Kidney (tissue), 22 donors: ENCODE measurements around the gene HOXC4. TPM values are rescaled to one million over a fixed set of nuclear protein-coding genes. Genes with fewer than 3 reads are reported as not detected.

Experiments
- DNase-seq, 5 donors: peaks; one replicate each; pipeline ENCODE4 v3.0.0-alpha.2; 2013 to 2020
- FAIRE-seq: peaks from 2 replicates; lab custom pipeline; 2012; peaks lifted over from hg19 to GRCh38; lab: Jason Lieb, UNC
- H3K27ac ChIP-seq, 2 donors: one replicate each; pipeline ENCODE4 v1.7.0; 2013; ENCODE audit warnings: low read depth in 2 of 2, low read length in 2 of 2, inconsistent platforms in 1 of 2
- H3K27me3 ChIP-seq: one replicate; pipeline ENCODE4 v1.7.1; 2013; ENCODE audit warnings: low read length, inconsistent platforms; ENCODE audit not compliant: control insufficient read depth, insufficient read depth
- H3K36me3 ChIP-seq, 3 donors: one replicate each; pipeline versions ENCODE4 v1.7.0 to v1.7.1; 2013; ENCODE audit warnings: low read length in 3 of 3, control low read depth in 1 of 3, inconsistent platforms in 1 of 3; ENCODE audit not compliant: insufficient read depth in 3 of 3, control insufficient read depth in 2 of 3
- H3K4me1 ChIP-seq, 3 donors: one replicate each; pipeline versions ENCODE4 v1.7.0 to v1.7.1; 2013; ENCODE audit warnings: low read length in 3 of 3, inconsistent platforms in 1 of 3, low read depth in 1 of 3; ENCODE audit not compliant: control insufficient read depth in 2 of 3, insufficient read depth in 2 of 3
- H3K4me3 ChIP-seq, 3 donors: one replicate each; pipeline versions ENCODE4 v1.7.0 to v1.8.1; 2013; ENCODE audit warnings: low read length in 3 of 3, control low read depth in 1 of 3, inconsistent platforms in 1 of 3
- H3K9ac ChIP-seq, 3 donors: one replicate each; pipeline versions ENCODE4 v1.7.0 to v1.7.1; 2013; ENCODE audit warnings: low read length in 3 of 3, control low read depth in 1 of 3, inconsistent platforms in 1 of 3
- H3K9me3 ChIP-seq, 3 donors: one replicate each; pipeline versions ENCODE4 v1.7.0 to v1.7.1; 2013; ENCODE audit warnings: low read length in 3 of 3, control low read depth in 1 of 3, inconsistent platforms in 1 of 3; ENCODE audit not compliant: control insufficient read depth in 2 of 3, insufficient read depth in 1 of 3
- intact Hi-C: fragments of 100-400 bp; cut with DNase I; formaldehyde crosslinking; loops from one replicate; pipeline ENCODE4 v1.11.1; 2022
- long read RNA-seq, 10 donors: library from polyadenylated mRNA in 1 of 10; unstranded in 1 of 10; transcript quantifications; one replicate each; pipeline ENCODE4 v2.0.0 and lab custom pipeline, GENCODE V29; 2021 to 2026
- polyA plus RNA-seq: library from polyadenylated mRNA; stranded (reverse); fragments of 350-450 nt; fragmentation: Illumina TruSeq; extraction: RNeasy Lipid Tissue Mini Kit (QIAGEN cat#74804); gene quantifications from one replicate; pipeline ENCODE4 v1.2.3, GENCODE V29; 2014; ENCODE audit warnings: low read depth, low replicate concordance; ENCODE audit not compliant: insufficient read depth
- total RNA-seq: library from RNA; stranded (reverse); fragmentation: NEBNext Ultra II Directional; extraction: Animal tissue kit (Norgen Biotek cat#: 25700); gene quantifications from one replicate; pipeline ENCODE4 v1.2.1, GENCODE V29; 2021
- TF ChIP-seq, protein P1 (sequence below): IDR thresholded peaks from 3 replicates; pipeline ENCODE4 v1.5.1; 2012; ENCODE audit warnings: mild to moderate bottlenecking, moderate library complexity, borderline replicate concordance; ENCODE audit not compliant: insufficient read depth; ENCODE audit errors: extremely low read depth
- donor health status: control.
- donor health status: control.
- donor health status: control.
- donor health status: control.
- donor health status: control.
- donor health status: DM: yes; HTN: yes; CAD: no.
- donor health status: Normal renal cell carcinoma (clear cell type).

Gene HOXC4
- total RNA-seq (24.5 TPM), polyA plus RNA-seq (13.9 TPM)
- long read RNA-seq, donor 1, transcript HOXC4-202 (2 exons, 1,666 nt) = major isoform, 9 of 10 reads
- long read RNA-seq, donor 1, partial matches to known transcripts = 0 of 10 reads
- long read RNA-seq, donor 1, other reads (novel, unspliced or antisense) = 0 of 10 reads
- long read RNA-seq, donor 2, partial matches to known transcripts = 0 of 9 reads
- long read RNA-seq, donor 2, other reads (novel, unspliced or antisense) = 5 of 9 reads
- long read RNA-seq, donor 3, partial matches to known transcripts = 0 of 2 reads
- long read RNA-seq, donor 3, other reads (novel, unspliced or antisense) = 0 of 2 reads
- long read RNA-seq, donor 4, transcript HOXC4-202 (2 exons, 1,666 nt) = major isoform, 6 of 6 reads
- long read RNA-seq, donor 4, partial matches to known transcripts = 0 of 6 reads
- long read RNA-seq, donor 4, other reads (novel, unspliced or antisense) = 0 of 6 reads
- long read RNA-seq, donor 5, partial matches to known transcripts = 0 of 2 reads
- long read RNA-seq, donor 5, other reads (novel, unspliced or antisense) = 0 of 2 reads
- long read RNA-seq, donor 6, partial matches to known transcripts = 9 of 12 reads
- long read RNA-seq, donor 6, other reads (novel, unspliced or antisense) = 0 of 12 reads
- long read RNA-seq, donor 7, partial matches to known transcripts = 12 of 17 reads
- long read RNA-seq, donor 7, other reads (novel, unspliced or antisense) = 3 of 17 reads
- long read RNA-seq, donor 8, transcript HOXC4-202 (2 exons, 1,666 nt) = major isoform, 6 of 6 reads
- long read RNA-seq, donor 8, partial matches to known transcripts = 0 of 6 reads
- long read RNA-seq, donor 8, other reads (novel, unspliced or antisense) = 0 of 6 reads
- long read RNA-seq, donor 9, partial matches to known transcripts = 0 of 4 reads
- long read RNA-seq, donor 9, other reads (novel, unspliced or antisense) = 0 of 4 reads
- long read RNA-seq, donor 10, partial matches to known transcripts = 0 of 3 reads
- long read RNA-seq, donor 10, other reads (novel, unspliced or antisense) = 0 of 3 reads

DNA sequence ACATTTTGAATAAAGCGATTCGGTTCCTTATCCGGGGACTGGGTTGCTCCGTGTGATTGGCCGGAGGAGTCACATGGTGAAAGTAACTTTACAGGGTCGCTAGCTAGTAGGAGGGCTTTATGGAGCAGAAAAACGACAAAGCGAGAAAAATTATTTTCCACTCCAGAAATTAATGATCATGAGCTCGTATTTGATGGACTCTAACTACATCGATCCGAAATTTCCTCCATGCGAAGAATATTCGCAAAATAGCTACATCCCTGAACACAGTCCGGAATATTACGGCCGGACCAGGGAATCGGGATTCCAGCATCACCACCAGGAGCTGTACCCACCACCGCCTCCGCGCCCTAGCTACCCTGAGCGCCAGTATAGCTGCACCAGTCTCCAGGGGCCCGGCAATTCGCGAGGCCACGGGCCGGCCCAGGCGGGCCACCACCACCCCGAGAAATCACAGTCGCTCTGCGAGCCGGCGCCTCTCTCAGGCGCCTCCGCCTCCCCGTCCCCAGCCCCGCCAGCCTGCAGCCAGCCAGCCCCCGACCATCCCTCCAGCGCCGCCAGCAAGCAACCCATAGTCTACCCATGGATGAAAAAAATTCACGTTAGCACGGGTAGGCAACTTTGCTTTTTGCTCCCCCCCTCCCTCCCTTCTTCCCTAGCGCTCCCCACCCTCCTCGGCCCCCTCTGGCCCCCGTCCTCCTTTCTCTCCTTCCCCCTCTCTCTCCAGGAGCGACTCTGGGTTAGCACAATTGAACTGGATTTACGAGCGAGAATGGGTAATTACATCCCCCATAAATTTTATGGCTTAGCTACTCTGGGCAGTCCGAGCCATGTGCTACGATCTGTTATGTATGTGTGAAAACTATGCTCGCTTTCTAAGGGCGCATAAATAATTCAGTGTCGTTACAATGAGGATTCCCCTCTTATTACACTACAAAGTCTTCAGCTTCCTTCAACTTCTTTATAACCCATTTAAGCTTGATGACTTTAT lies at the start of gene HOXC4:
HOXC4 (plus strand) TSS at position 85 of the 991 bp plus-strand sequence; CDS start at position 173, 88 bp downstream.
- Histone ChIP-seq H3K4me1 (peaks cover 0 to 14% (median 9%) of the 10 kb centered on the region in 3 donors), H3K27me3 (no peaks in the 10 kb centered on the region), H3K27ac (no peak within 1 kb of the TSS), H3K4me3 (peak within 1 kb of the TSS; percentile 34 to 62 (median 58)), H3K9ac (peak within 1 kb of the TSS in 1 of 3 donors; percentile 49), H3K9me3 (no peaks in the 10 kb centered on the region), H3K36me3 (peaks cover 0 to 3% (median 0%) of the 10 kb centered on the region in 3 donors)
- no peak for FAIRE-seq
- DNase-seq = peak in 4 of 5 donors; percentile 92 to 98 (median 95)
- TF ChIP-seq, protein P1, sequence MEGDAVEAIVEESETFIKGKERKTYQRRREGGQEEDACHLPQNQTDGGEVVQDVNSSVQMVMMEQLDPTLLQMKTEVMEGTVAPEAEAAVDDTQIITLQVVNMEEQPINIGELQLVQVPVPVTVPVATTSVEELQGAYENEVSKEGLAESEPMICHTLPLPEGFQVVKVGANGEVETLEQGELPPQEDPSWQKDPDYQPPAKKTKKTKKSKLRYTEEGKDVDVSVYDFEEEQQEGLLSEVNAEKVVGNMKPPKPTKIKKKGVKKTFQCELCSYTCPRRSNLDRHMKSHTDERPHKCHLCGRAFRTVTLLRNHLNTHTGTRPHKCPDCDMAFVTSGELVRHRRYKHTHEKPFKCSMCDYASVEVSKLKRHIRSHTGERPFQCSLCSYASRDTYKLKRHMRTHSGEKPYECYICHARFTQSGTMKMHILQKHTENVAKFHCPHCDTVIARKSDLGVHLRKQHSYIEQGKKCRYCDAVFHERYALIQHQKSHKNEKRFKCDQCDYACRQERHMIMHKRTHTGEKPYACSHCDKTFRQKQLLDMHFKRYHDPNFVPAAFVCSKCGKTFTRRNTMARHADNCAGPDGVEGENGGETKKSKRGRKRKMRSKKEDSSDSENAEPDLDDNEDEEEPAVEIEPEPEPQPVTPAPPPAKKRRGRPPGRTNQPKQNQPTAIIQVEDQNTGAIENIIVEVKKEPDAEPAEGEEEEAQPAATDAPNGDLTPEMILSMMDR = no peak
- intact Hi-C loops = no loop called here

GRCh38 chr12:54004063-54004840 lies 49.4 kb upstream of the HOXC4 start:
- intact Hi-C loops = loop anchor here (5.0 kb wide), 1 partner anchor 198 kb away; no protein-coding TSS in a partner anchor
- FAIRE-seq = no peak
- H3K9ac ChIP-seq = peak overlapping the region in 1 of 3 donors; percentile 51

More at GRCh38 chr12:54004063-54004840, 49.4 kb upstream of the HOXC4 start:
- peak in 1 of 5 donors; percentile 62 for DNase-seq
- H3K4me3 ChIP-seq = peak overlapping the region in 1 of 3 donors; percentile 39
- peaks cover 4% of the 10 kb centered on the region for H3K27me3 ChIP-seq
- no peaks in the 10 kb centered on the region for H3K36me3 ChIP-seq
- H3K4me1 ChIP-seq = peaks cover 6 to 25% (median 11%) of the 10 kb centered on the region in 3 donors
- TF ChIP-seq, protein P1 = no peak
- H3K27ac ChIP-seq = peak overlapping the region; percentile 49 to 71
- no peaks in the 10 kb centered on the region for H3K9me3 ChIP-seq
